ENCODE measurements around the gene P2RY12. TPM values are rescaled to one million over a fixed set of nuclear protein-coding genes. Genes with fewer than 3 reads are reported as not detected.

P2RY12 gene
- total and polyA plus RNA-seq, 9 of the 15 experiments (the other 6 are each of a cell fraction or from before 2014, with no cell fraction given) = not detected

- TF ChIP-seq ZNF384 (IDR thresholded peaks at IDR 0.05; ENCODE audit: low read depth, low read length) = peak; percentile 89
- TF ChIP-seq MCM3 (IDR thresholded peaks at IDR 0.05) = no peak
- TF ChIP-seq RAD21 (CRISPR knock-in tag; conservative IDR thresholded peaks at IDR 0.05 in 1 of 2, IDR thresholded peaks at IDR 0.05 in 1 of 2) = peak in 1 of 2 experiments; percentile 25; a peak in 2 of 4 replicates
- TF ChIP-seq PREB (CRISPR knock-in tag; IDR thresholded peaks at IDR 0.05) = no peak
- TF ChIP-seq SIX5 (IDR thresholded peaks at IDR 0.05; ENCODE audit: borderline replicate concordance in 1 of 2, insufficient read depth in 1 of 2, low read depth in 1 of 2, low read length in 2 of 2) = no peak
- no peak for TF ChIP-seq TFAP4 (CRISPR knock-in tag; IDR thresholded peaks at IDR 0.05; ENCODE audit: borderline replicate concordance)
- TF ChIP-seq FOXJ3 (CRISPR knock-in tag; IDR thresholded peaks at IDR 0.05) = no peak
- no peak for TF ChIP-seq CBX3 (IDR thresholded peaks at IDR 0.05; ENCODE audit: borderline replicate concordance in 1 of 2, low read length in 2 of 2)
- peak in 2 of 3 experiments; percentile 21 to 55; a peak in 4 of 6 replicates for TF ChIP-seq CTCF (IDR thresholded peaks at IDR 0.05 in 2 of 3, conservative IDR thresholded peaks at IDR 0.05 in 1 of 3; ENCODE audit: insufficient read depth in 2 of 3, low read depth in 1 of 3, low read length in 3 of 3)
- no peak for TF ChIP-seq BACH1 (tag; IDR thresholded peaks at IDR 0.05)
- Histone ChIP-seq H2AFZ (ENCODE audit: low read depth, low read length) (no peak overlapping the region), H3K4me1 (replicated peaks in 1 of 2; ENCODE audit: control insufficient read depth in 2 of 2, insufficient read depth in 2 of 2, low read length in 2 of 2) (no peaks in the 10 kb centered on the region), H3K9me1 (ENCODE audit: control insufficient read depth, insufficient read depth, low read length) (no peaks in the 10 kb centered on the region), H3K4me2 (ENCODE audit: insufficient read depth, low read length) (no peak overlapping the region), H3K27me3 (ENCODE audit: control insufficient read depth in 2 of 2, insufficient read depth in 2 of 2, low read length in 2 of 2) (peaks cover 0 to 8% of the 10 kb centered on the region in 2 experiments; a peak in 1 of 5 replicates), H4K20me1 (replicated peaks; ENCODE audit: control insufficient read depth, insufficient read depth, low read length) (no peaks in the 10 kb centered on the region), H3K9ac (ENCODE audit: insufficient read depth in 1 of 2, low read depth in 2 of 2, low read length in 2 of 2) (no peak overlapping the region), H3K4me3 (no peak overlapping the region), H3K36me3 (ENCODE audit: control insufficient read depth, insufficient read depth, low read length) (no peaks in the 10 kb centered on the region), H3K27ac (ENCODE audit: extremely low read depth, low read depth, low read length) (no peak overlapping the region), H3K79me2 (ENCODE audit: control insufficient read depth, insufficient read depth, low read length) (no peaks in the 10 kb centered on the region), H3K9me3 (replicated peaks; ENCODE audit: control insufficient read depth, insufficient read depth, low read depth, low read length) (no peaks in the 10 kb centered on the region)
- CTCF ChIA-PET (ENCODE audit: low intra/inter-chr PET ratio) = interaction anchor here (0.5 to 1.5 kb wide), 3 partner anchors 100 to 337 kb away, joined by 3 to 9 read pairs (median 3); no protein-coding TSS in a partner anchor
- no peak for ATAC-seq
- POLR2A ChIA-PET = no interaction called here
- intact Hi-C loops (cut with micrococcal nuclease) = loop anchor here (2.0 kb wide), 1 partner anchor 101 kb away; no protein-coding TSS in a partner anchor
- 0% methylated on average over 3 of the region's 3 CpGs for WGBS (ENCODE audit: insufficient coverage, low coverage, missing lambda C conversion rate)
- peak in 1 of 4 experiments; percentile 9 for DNase-seq (ENCODE audit: extremely low read depth in 1 of 4, low spot score in 3 of 4)
- BruUV-seq (replicated peaks) = no TSS peak
- in situ Hi-C loops (cut with MboI) = no loop called here
- FAIRE-seq = no peak
These were observed 56.9 kb downstream of the P2RY12 start for GRCh38 chr3:151327571-151328198.

Measured in K562 (cell line).